HEK293 (cell line): ENCODE measurements around the gene SLC4A1.

ENCODE experiments used
- KLF7 ChIP-seq: fragments of 450-650 bp; formaldehyde crosslinking; IDR thresholded peaks from 2 replicates; pipeline ENCODE4 v1.5.1; 2016; ENCODE audit warnings: missing biosample characterization, missing genetic modification characterization, borderline replicate concordance
- KLF8 ChIP-seq: fragments of 450-650 bp; formaldehyde crosslinking; IDR thresholded peaks from 2 replicates; pipeline ENCODE4 v1.5.1; 2016; ENCODE audit warnings: missing biosample characterization, missing genetic modification characterization
- MEIS1 ChIP-seq: sonication (generic); formaldehyde crosslinking; IDR thresholded peaks from 2 replicates; pipeline ENCODE4 v1.8.1; 2022; ENCODE audit warnings: missing genetic modification reagents, mild to moderate bottlenecking, borderline replicate concordance
- SP2 ChIP-seq: fragments of 450-650 bp; formaldehyde crosslinking; IDR thresholded peaks from 2 replicates; pipeline ENCODE4 v1.5.1; 2016; ENCODE audit warnings: missing biosample characterization, missing genetic modification characterization
- TCF7L2 ChIP-seq: IDR thresholded peaks from 2 replicates; pipeline ENCODE4 v1.6.1; 2011; ENCODE audit warnings: low read depth, mild to moderate bottlenecking, inconsistent platforms, low read length, moderate library complexity, borderline replicate concordance
- YY1 ChIP-seq: fragments of 450-650 bp; formaldehyde crosslinking; IDR thresholded peaks from 2 replicates; pipeline ENCODE4 v1.5.1; 2018; ENCODE audit warnings: missing biosample characterization, missing genetic modification characterization
- YY2 ChIP-seq: fragments of 450-650 bp; formaldehyde crosslinking; IDR thresholded peaks from 2 replicates; pipeline ENCODE4 v1.5.1; 2016; ENCODE audit warnings: missing biosample characterization, missing genetic modification characterization
- ZBTB8A ChIP-seq: fragments of 450-650 bp; formaldehyde crosslinking; IDR thresholded peaks from 2 replicates; pipeline ENCODE4 v1.5.1; 2016; ENCODE audit warnings: missing biosample characterization, missing genetic modification characterization
- ZNF174 ChIP-seq: fragments of 450-650 bp; formaldehyde crosslinking; IDR thresholded peaks from 2 replicates; pipeline ENCODE4 v1.5.0; 2017; ENCODE audit warnings: missing biosample characterization, mild to moderate bottlenecking, missing genetic modification characterization
- ZNF23 ChIP-seq: fragments of 450-650 bp; formaldehyde crosslinking; IDR thresholded peaks from 2 replicates; pipeline ENCODE4 v1.5.1; 2016; ENCODE audit warnings: missing biosample characterization, missing genetic modification characterization, borderline replicate concordance
- ZNF624 ChIP-seq: fragments of 450-650 bp; formaldehyde crosslinking; IDR thresholded peaks from 2 replicates; pipeline ENCODE4 v1.5.1; 2017; ENCODE audit warnings: missing biosample characterization, missing genetic modification characterization
- ZNF629 ChIP-seq: fragments of 450-650 bp; formaldehyde crosslinking; IDR thresholded peaks from 2 replicates; pipeline ENCODE4 v1.5.1; 2017; ENCODE audit warnings: missing biosample characterization, missing genetic modification characterization
- ZNF677 ChIP-seq: fragments of 450-650 bp; IDR thresholded peaks from 2 replicates; pipeline ENCODE4 v1.5.0; 2018; ENCODE audit warnings: missing biosample characterization, mild to moderate bottlenecking, missing genetic modification characterization, moderate library complexity
- ZNF76 ChIP-seq: fragments of 450-650 bp; formaldehyde crosslinking; IDR thresholded peaks from 2 replicates; pipeline ENCODE4; 2016; ENCODE audit warnings: low read depth, missing biosample characterization, missing genetic modification characterization, borderline replicate concordance
- ZNF777 ChIP-seq: fragments of 450-650 bp; formaldehyde crosslinking; IDR thresholded peaks from 2 replicates; pipeline ENCODE4 v1.5.1; 2017; ENCODE audit warnings: missing biosample characterization, missing genetic modification characterization, borderline replicate concordance
- TF ChIP-seq, protein P1 (sequence below): fragments of 450-650 bp; formaldehyde crosslinking; IDR thresholded peaks from 2 replicates; pipeline ENCODE4 v1.5.1; 2016; ENCODE audit warnings: missing biosample characterization, missing genetic modification characterization
- TF ChIP-seq, protein P2 (sequence below): fragments of 450-650 bp; formaldehyde crosslinking; IDR thresholded peaks from 2 replicates; pipeline ENCODE4 v1.5.1; 2016; ENCODE audit warnings: missing biosample characterization, missing genetic modification characterization, borderline replicate concordance
- TF ChIP-seq, protein P3 (sequence below): fragments of 450-650 bp; formaldehyde crosslinking; IDR thresholded peaks from 2 replicates; pipeline ENCODE4 v1.5.1; 2016; ENCODE audit warnings: missing biosample characterization, missing genetic modification characterization, low read depth
- TF ChIP-seq, protein P4 (sequence below): fragments of 450-650 bp; formaldehyde crosslinking; IDR thresholded peaks from 2 replicates; pipeline ENCODE4 v1.5.1; 2016; ENCODE audit warnings: missing biosample characterization, missing genetic modification characterization
- TF ChIP-seq, protein P5 (sequence below): fragments of 450-650 bp; formaldehyde crosslinking; IDR thresholded peaks from 2 replicates; pipeline ENCODE4 v1.5.1; 2016; ENCODE audit warnings: missing biosample characterization, missing genetic modification characterization, borderline replicate concordance
- TF ChIP-seq, protein P6 (sequence below): fragments of 450-650 bp; formaldehyde crosslinking; conservative IDR thresholded peaks from 2 replicates; pipeline ENCODE4 v1.5.1; 2016; ENCODE audit warnings: low read depth, missing biosample characterization, missing genetic modification characterization
- TF ChIP-seq, protein P7 (sequence below): fragments of 450-650 bp; formaldehyde crosslinking; IDR thresholded peaks from 2 replicates; pipeline ENCODE4 v1.5.1; 2016; ENCODE audit warnings: missing biosample characterization, missing genetic modification characterization

Gene SLC4A1

DNA sequence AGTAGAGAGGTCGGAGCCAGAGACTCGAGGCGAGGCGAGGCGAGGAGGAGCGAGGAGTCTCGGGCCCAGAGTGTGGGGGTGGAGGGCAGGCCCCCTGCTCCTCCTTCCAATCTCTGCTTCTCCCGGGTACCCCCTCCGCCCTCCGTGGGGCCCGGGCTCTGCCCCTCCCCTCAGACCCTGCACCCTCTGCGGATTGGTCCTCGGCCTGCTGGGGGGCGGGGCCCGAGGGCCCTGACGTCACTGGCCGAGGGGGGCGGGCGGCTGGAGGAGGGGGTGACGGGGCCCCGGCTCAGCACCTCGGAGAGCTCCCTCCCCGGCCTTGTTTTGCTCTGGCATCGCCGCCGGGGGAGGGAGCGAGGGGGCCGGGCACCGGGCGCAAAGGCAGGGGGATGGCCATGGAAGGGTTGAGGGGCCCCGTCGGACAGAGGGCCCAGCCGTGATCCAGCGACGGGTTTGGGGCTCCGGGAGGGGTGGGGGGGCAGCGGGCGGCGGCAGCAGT lies 40.4 kb upstream of the SLC4A1 start, which contains the start of gene RUNDC3A (continued):
- TF ChIP-seq MEIS1 (CRISPR knock-in tag), result no peak
- no peak for TF ChIP-seq ZNF777
- no peak for TF ChIP-seq YY1 (tag by site-specific recombination)
- TF ChIP-seq ZNF23 (tag by site-specific recombination), result no peak
- TF ChIP-seq YY2, result no peak
- TF ChIP-seq, protein P1, sequence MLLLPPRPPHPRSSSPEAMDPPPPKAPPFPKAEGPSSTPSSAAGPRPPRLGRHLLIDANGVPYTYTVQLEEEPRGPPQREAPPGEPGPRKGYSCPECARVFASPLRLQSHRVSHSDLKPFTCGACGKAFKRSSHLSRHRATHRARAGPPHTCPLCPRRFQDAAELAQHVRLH (tag by site-specific recombination), result no peak
- TF ChIP-seq, protein P2, sequence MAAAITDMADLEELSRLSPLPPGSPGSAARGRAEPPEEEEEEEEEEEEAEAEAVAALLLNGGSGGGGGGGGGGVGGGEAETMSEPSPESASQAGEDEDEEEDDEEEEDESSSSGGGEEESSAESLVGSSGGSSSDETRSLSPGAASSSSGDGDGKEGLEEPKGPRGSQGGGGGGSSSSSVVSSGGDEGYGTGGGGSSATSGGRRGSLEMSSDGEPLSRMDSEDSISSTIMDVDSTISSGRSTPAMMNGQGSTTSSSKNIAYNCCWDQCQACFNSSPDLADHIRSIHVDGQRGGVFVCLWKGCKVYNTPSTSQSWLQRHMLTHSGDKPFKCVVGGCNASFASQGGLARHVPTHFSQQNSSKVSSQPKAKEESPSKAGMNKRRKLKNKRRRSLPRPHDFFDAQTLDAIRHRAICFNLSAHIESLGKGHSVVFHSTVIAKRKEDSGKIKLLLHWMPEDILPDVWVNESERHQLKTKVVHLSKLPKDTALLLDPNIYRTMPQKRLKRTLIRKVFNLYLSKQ, result no peak
- TF ChIP-seq ZNF629, result peak; percentile 82
- TF ChIP-seq KLF8 (tag by site-specific recombination), result peak; percentile 29; the same call in 1 of the 2 replicates
- no peak for TF ChIP-seq ZNF624
- TF ChIP-seq SP2 (tag by site-specific recombination), result peak; percentile 91
- TF ChIP-seq KLF7, result no peak
- TF ChIP-seq, protein P3, sequence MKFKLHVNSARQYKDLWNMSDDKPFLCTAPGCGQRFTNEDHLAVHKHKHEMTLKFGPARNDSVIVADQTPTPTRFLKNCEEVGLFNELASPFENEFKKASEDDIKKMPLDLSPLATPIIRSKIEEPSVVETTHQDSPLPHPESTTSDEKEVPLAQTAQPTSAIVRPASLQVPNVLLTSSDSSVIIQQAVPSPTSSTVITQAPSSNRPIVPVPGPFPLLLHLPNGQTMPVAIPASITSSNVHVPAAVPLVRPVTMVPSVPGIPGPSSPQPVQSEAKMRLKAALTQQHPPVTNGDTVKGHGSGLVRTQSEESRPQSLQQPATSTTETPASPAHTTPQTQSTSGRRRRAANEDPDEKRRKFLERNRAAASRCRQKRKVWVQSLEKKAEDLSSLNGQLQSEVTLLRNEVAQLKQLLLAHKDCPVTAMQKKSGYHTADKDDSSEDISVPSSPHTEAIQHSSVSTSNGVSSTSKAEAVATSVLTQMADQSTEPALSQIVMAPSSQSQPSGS (tag by site-specific recombination), result peak; percentile 93
- TF ChIP-seq ZBTB8A, result 0 out of 2 replicates have a peak, but pooled peaks have one; percentile 15
- TF ChIP-seq, protein P4, sequence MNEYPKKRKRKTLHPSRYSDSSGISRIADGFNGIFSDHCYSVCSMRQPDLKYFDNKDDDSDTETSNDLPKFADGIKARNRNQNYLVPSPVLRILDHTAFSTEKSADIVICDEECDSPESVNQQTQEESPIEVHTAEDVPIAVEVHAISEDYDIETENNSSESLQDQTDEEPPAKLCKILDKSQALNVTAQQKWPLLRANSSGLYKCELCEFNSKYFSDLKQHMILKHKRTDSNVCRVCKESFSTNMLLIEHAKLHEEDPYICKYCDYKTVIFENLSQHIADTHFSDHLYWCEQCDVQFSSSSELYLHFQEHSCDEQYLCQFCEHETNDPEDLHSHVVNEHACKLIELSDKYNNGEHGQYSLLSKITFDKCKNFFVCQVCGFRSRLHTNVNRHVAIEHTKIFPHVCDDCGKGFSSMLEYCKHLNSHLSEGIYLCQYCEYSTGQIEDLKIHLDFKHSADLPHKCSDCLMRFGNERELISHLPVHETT (tag by site-specific recombination), result no peak
- TF ChIP-seq ZNF174, result no peak
- no peak for TF ChIP-seq TCF7L2
- TF ChIP-seq, protein P5, sequence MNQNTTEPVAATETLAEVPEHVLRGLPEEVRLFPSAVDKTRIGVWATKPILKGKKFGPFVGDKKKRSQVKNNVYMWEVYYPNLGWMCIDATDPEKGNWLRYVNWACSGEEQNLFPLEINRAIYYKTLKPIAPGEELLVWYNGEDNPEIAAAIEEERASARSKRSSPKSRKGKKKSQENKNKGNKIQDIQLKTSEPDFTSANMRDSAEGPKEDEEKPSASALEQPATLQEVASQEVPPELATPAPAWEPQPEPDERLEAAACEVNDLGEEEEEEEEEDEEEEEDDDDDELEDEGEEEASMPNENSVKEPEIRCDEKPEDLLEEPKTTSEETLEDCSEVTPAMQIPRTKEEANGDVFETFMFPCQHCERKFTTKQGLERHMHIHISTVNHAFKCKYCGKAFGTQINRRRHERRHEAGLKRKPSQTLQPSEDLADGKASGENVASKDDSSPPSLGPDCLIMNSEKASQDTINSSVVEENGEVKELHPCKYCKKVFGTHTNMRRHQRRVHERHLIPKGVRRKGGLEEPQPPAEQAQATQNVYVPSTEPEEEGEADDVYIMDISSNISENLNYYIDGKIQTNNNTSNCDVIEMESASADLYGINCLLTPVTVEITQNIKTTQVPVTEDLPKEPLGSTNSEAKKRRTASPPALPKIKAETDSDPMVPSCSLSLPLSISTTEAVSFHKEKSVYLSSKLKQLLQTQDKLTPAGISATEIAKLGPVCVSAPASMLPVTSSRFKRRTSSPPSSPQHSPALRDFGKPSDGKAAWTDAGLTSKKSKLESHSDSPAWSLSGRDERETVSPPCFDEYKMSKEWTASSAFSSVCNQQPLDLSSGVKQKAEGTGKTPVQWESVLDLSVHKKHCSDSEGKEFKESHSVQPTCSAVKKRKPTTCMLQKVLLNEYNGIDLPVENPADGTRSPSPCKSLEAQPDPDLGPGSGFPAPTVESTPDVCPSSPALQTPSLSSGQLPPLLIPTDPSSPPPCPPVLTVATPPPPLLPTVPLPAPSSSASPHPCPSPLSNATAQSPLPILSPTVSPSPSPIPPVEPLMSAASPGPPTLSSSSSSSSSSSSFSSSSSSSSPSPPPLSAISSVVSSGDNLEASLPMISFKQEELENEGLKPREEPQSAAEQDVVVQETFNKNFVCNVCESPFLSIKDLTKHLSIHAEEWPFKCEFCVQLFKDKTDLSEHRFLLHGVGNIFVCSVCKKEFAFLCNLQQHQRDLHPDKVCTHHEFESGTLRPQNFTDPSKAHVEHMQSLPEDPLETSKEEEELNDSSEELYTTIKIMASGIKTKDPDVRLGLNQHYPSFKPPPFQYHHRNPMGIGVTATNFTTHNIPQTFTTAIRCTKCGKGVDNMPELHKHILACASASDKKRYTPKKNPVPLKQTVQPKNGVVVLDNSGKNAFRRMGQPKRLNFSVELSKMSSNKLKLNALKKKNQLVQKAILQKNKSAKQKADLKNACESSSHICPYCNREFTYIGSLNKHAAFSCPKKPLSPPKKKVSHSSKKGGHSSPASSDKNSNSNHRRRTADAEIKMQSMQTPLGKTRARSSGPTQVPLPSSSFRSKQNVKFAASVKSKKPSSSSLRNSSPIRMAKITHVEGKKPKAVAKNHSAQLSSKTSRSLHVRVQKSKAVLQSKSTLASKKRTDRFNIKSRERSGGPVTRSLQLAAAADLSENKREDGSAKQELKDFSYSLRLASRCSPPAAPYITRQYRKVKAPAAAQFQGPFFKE (tag by site-specific recombination), result no peak
- TF ChIP-seq ZNF76 (tag by site-specific recombination), result no peak
- TF ChIP-seq, protein P6, sequence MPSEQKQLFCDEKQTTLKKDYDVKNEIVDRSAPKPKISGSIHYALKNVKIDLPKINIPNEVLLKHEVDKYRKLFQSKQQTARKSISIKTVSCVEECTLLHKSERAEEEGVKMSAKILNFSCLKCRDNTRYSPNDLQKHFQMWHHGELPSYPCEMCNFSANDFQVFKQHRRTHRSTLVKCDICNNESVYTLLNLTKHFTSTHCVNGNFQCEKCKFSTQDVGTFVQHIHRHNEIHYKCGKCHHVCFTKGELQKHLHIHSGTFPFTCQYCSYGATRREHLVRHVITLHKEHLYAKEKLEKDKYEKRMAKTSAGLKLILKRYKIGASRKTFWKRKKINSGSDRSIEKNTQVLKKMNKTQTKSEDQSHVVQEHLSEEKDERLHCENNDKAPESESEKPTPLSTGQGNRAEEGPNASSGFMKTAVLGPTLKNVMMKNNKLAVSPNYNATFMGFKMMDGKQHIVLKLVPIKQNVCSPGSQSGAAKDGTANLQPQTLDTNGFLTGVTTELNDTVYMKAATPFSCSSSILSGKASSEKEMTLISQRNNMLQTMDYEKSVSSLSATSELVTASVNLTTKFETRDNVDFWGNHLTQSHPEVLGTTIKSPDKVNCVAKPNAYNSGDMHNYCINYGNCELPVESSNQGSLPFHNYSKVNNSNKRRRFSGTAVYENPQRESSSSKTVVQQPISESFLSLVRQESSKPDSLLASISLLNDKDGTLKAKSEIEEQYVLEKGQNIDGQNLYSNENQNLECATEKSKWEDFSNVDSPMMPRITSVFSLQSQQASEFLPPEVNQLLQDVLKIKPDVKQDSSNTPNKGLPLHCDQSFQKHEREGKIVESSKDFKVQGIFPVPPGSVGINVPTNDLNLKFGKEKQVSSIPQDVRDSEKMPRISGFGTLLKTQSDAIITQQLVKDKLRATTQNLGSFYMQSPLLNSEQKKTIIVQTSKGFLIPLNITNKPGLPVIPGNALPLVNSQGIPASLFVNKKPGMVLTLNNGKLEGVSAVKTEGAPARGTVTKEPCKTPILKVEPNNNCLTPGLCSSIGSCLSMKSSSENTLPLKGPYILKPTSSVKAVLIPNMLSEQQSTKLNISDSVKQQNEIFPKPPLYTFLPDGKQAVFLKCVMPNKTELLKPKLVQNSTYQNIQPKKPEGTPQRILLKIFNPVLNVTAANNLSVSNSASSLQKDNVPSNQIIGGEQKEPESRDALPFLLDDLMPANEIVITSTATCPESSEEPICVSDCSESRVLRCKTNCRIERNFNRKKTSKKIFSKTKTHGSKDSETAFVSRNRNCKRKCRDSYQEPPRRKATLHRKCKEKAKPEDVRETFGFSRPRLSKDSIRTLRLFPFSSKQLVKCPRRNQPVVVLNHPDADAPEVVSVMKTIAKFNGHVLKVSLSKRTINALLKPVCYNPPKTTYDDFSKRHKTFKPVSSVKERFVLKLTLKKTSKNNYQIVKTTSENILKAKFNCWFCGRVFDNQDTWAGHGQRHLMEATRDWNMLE (tag by site-specific recombination), result no peak
- TF ChIP-seq ZNF677, result no peak
- TF ChIP-seq, protein P7, sequence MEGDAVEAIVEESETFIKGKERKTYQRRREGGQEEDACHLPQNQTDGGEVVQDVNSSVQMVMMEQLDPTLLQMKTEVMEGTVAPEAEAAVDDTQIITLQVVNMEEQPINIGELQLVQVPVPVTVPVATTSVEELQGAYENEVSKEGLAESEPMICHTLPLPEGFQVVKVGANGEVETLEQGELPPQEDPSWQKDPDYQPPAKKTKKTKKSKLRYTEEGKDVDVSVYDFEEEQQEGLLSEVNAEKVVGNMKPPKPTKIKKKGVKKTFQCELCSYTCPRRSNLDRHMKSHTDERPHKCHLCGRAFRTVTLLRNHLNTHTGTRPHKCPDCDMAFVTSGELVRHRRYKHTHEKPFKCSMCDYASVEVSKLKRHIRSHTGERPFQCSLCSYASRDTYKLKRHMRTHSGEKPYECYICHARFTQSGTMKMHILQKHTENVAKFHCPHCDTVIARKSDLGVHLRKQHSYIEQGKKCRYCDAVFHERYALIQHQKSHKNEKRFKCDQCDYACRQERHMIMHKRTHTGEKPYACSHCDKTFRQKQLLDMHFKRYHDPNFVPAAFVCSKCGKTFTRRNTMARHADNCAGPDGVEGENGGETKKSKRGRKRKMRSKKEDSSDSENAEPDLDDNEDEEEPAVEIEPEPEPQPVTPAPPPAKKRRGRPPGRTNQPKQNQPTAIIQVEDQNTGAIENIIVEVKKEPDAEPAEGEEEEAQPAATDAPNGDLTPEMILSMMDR (tag by site-specific recombination), result no peak
